ENCODE data around the gene ISG20L2. TPM values are rescaled to one million over a fixed set of nuclear protein-coding genes. Genes with fewer than 3 reads are reported as not detected.

Gene ISG20L2
- polyA plus RNA-seq, 1 of the 3 experiments (the other 2 are of a cell fraction) = 31.6 TPM

DNA sequence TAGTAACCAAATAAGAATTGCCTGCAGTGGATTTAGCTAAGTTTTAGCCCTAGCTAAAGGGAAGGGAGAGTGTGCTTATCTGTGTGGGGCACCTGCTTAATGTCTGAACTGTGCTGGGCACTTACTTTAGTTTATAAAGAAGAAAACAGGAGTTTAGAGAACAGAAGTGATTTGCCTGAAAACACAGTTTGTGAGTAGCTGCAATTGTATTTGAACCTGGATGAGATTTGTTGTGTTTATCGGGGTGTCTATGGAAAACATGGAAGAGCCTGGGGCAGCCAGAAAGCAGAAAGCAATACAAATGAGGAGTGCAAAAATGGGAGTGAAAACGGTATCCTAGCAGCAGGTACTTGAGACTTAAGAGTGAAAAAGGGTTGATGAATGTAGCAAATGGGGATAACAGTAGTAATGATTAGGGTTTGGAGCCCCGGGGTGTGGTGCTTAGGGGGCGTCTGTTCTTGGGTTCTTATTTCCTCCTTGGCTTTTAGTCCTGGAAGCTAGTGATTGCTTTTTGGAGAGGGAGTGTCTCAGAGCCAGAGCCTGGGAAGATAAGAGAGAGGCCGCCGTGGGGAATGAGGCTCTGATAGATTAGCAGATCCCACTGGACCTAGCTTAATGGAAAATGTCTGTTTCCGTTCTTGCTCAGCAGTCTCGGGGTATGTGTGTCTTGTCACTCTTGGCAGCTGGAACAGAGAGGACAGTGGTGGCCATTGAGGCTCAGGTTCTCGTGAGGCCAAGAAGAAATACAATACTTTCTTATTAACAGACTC lies 44.3 kb upstream of the ISG20L2 start (continued):
- TF ChIP-seq, protein P1, sequence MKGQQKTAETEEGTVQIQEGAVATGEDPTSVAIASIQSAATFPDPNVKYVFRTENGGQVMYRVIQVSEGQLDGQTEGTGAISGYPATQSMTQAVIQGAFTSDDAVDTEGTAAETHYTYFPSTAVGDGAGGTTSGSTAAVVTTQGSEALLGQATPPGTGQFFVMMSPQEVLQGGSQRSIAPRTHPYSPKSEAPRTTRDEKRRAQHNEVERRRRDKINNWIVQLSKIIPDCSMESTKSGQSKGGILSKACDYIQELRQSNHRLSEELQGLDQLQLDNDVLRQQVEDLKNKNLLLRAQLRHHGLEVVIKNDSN (IDR thresholded peaks at IDR 0.05; ENCODE audit: borderline replicate concordance, low read depth) = no peak
- TF ChIP-seq YY1 (IDR thresholded peaks at IDR 0.05; ENCODE audit: low read depth) = no peak
- 0 out of 2 replicates have a peak, but pooled peaks have one; percentile 3 for TF ChIP-seq SMC3 (IDR thresholded peaks at IDR 0.05; ENCODE audit: low read depth, low read length)
- 0 out of 2 replicates have a peak, but pooled peaks have one; percentile 19 for TF ChIP-seq TEAD4 (IDR thresholded peaks at IDR 0.05; ENCODE audit: borderline replicate concordance, insufficient read depth)
- TF ChIP-seq GATA2 (CRISPR knock-in tag; IDR thresholded peaks at IDR 0.05) = peak; percentile 96
- TF ChIP-seq NFIC (IDR thresholded peaks at IDR 0.05; ENCODE audit: borderline replicate concordance) = no peak
- TF ChIP-seq CHD2 (IDR thresholded peaks at IDR 0.05; ENCODE audit: low read length, partially characterized antibody) = peak; percentile 85
- TF ChIP-seq MEF2A (IDR thresholded peaks at IDR 0.05; ENCODE audit: borderline replicate concordance, low read depth) = no peak
- TF ChIP-seq, protein P2, sequence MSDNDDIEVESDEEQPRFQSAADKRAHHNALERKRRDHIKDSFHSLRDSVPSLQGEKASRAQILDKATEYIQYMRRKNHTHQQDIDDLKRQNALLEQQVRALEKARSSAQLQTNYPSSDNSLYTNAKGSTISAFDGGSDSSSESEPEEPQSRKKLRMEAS (IDR thresholded peaks at IDR 0.05; ENCODE audit: low read depth) = no peak
- peak; percentile 83 for TF ChIP-seq MXI1 (IDR thresholded peaks at IDR 0.05; ENCODE audit: low read depth, low read length)
- TF ChIP-seq TCF12 (IDR thresholded peaks at IDR 0.05) = peak; percentile 63
- peak; percentile 86 for TF ChIP-seq FOXJ3 (CRISPR knock-in tag; IDR thresholded peaks at IDR 0.05)

DNA sequence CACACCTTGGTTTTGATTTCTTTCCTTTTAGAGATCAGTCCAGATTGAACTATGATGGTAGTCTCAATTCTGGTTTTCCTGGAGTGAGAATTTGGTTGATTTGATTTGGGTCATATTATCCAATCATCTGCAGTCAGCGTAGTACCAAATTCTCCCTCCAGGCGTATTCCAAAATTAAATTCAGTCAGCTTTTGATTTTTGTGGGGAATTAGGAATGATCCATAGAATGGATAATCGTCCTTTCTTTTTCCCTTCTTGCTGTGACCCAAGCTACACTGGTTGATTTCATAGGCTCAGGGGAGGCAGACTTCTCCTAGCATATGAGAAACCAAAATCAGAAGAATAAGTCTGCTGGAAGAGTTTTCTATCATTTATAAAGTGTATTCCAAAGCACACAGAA lies 43.7 kb upstream of the ISG20L2 start:
- Histone ChIP-seq H3K36me3 (replicated peaks in 1 of 2; ENCODE audit: control insufficient read depth in 1 of 2, insufficient read depth in 2 of 2, low read length in 1 of 2) (peaks cover 19 to 22% of the 10 kb centered on the region in 2 experiments), H3F3A (replicated peaks; ENCODE audit: insufficient read depth) (peaks cover 5% of the 10 kb centered on the region), H3K4me3 (ENCODE audit: low read depth in 2 of 2, low read length in 1 of 2) (no peak overlapping the region), H3K79me2 (ENCODE audit: insufficient read depth) (peaks cover 99% of the 10 kb centered on the region), H3K27me3 (ENCODE audit: insufficient read depth) (no peaks in the 10 kb centered on the region), H3K9me3 (no peaks in the 10 kb centered on the region), H3K9ac (no peak overlapping the region), H3K4me1 (ENCODE audit: control insufficient read depth in 1 of 2, insufficient read depth in 2 of 2, low read depth in 1 of 2, low read length in 1 of 2) (peaks cover 27 to 36% of the 10 kb centered on the region in 2 experiments; a peak in 3 of 4 replicates), H4K20me1 (ENCODE audit: insufficient read depth) (peaks cover 56% of the 10 kb centered on the region), H3K9me2 (no peaks in the 10 kb centered on the region), H3K27ac (ENCODE audit: low read depth in 2 of 2, low read length in 1 of 2) (peak overlapping the region; percentile 29 to 93; a peak in 3 of 4 replicates), H3K4me2 (peak overlapping the region; percentile 40; the same call in 1 of the 2 replicates), H2AFZ (ENCODE audit: low read depth) (no peak overlapping the region)
- WGBS (ENCODE audit: low lambda C conversion rate) = 51% methylated on average over 3 of the region's 3 CpGs
- TF ChIP-seq, protein P3, sequence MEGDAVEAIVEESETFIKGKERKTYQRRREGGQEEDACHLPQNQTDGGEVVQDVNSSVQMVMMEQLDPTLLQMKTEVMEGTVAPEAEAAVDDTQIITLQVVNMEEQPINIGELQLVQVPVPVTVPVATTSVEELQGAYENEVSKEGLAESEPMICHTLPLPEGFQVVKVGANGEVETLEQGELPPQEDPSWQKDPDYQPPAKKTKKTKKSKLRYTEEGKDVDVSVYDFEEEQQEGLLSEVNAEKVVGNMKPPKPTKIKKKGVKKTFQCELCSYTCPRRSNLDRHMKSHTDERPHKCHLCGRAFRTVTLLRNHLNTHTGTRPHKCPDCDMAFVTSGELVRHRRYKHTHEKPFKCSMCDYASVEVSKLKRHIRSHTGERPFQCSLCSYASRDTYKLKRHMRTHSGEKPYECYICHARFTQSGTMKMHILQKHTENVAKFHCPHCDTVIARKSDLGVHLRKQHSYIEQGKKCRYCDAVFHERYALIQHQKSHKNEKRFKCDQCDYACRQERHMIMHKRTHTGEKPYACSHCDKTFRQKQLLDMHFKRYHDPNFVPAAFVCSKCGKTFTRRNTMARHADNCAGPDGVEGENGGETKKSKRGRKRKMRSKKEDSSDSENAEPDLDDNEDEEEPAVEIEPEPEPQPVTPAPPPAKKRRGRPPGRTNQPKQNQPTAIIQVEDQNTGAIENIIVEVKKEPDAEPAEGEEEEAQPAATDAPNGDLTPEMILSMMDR (IDR thresholded peaks at IDR 0.05) = peak; percentile 33
- TF ChIP-seq EP300 (IDR thresholded peaks at IDR 0.05; ENCODE audit: borderline replicate concordance in 1 of 2, low read depth in 1 of 2, low read length in 1 of 2) (peak in 1 of 2 experiments; percentile 49; a peak in 1 of 4 replicates), CHD2 (IDR thresholded peaks at IDR 0.05; ENCODE audit: low read length, partially characterized antibody) (peak; percentile 20), RCOR1 (IDR thresholded peaks at IDR 0.05; ENCODE audit: low read length) (no peak)
- DNase-seq = no peak
- ChIA-PET POLR2A (interaction anchor here (0.6 to 2.2 kb wide), 8 partner anchors 21 to 121 kb away, joined by 3 to 15 read pairs (median 7); partner anchors contain the start of genes HDGF, INSRR and MRPL24), CTCF (interaction anchor here (0.8 to 9.5 kb wide), 22 partner anchors 9 to 155 kb away, joined by 3 to 64 read pairs (median 6); partner anchors contain the start of genes INSRR and NTRK1)

All from SK-N-SH (cell line).